GM18873 (cell line): ENCODE data around the gene LSAMP.

ENCODE experiments used
- ATAC-seq: cut with Tn5 transposase; IDR thresholded peaks from one replicate; pipeline ENCODE4 v1.9.1; 2021; ENCODE audit warnings: mild to moderate bottlenecking, moderate library complexity, moderate number of reproducible peaks; ENCODE audit not compliant: unreplicated experiment, low FRiP score

Gene LSAMP

DNA sequence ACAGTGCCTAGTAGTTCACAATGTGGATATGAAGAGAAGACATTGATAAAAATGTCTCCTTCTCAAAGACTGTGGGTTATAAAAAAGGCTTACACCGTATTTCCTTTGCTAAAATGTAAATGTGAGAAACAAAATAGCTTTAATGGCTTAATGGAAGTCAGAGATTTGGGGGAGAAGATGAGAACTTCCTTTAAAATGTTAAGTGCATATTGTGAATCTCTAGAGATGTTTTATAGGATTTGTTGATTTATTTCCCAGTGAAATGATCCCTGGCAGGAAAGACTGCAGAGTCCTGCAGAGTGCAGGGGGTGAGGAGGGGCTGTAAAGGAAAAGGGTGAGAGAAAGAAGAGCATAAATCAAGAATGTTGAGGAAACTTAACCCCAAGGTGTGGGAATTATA is 516.9 kb downstream of the LSAMP start:
- ATAC-seq, result no peak

GRCh38 chr3:115927197-115927596 is 518.1 kb downstream of the LSAMP start:
- no peak for ATAC-seq

GRCh38 chr3:115922681-115923347 is 522.5 kb downstream of the LSAMP start:
- ATAC-seq, result no peak

DNA sequence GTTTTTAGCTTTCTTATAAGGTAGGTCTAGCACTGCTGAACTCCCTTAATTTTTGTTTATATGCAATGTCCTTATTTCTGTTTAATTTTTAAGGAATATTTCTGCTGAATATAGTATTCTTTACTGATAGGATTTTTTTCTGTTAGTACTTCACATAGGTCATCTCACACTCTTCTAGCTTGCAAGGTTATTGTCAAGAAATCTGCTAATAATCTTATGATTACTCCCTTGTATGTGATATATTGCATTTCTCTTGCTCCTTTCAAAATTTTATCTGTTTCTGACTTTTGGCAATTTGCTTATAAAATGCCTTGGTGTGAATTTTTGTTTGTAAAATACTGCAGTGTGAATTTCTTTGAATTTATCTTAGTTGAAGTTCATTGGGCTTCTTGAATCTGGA is 523.6 kb downstream of the LSAMP start:
- ATAC-seq, result no peak

- ATAC-seq, result no peak
These were observed 526.4 kb downstream of the LSAMP start for GRCh38 chr3:115918900-115919299.

GRCh38 chr3:115916866-115917265 is 528.4 kb downstream of the LSAMP start:
- ATAC-seq, result no peak

- ATAC-seq, result no peak
These were observed 530.2 kb downstream of the LSAMP start for GRCh38 chr3:115915061-115915460.

DNA sequence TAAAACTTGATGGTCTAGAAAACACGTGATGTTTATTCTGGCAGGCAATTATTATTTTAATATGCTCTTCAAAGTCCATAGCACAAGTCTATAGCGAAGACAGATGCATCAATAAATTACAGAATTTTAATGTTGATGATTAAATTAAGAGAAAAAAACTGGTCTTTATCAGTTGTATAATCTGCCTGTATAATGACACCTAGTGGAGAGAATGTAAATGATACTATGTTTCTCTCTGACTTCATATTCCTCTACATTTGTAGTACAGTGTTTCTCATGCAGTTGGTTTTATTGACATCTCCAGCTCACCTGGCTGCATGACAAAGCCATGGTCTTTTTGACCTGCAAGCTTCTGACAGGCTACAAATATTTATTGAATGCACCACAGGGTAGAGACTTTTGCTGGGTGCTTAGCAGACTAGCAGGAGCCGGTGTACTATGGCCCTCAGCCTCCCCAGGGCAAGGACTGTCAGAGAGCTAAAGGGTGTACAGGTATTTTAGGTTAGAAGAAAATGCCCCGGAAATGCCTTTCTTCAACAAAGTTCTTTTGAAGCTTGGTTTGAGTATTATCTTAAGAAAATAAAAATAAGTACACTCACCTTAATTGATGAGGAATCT is 532.1 kb downstream of the LSAMP start:
- no peak for ATAC-seq

DNA sequence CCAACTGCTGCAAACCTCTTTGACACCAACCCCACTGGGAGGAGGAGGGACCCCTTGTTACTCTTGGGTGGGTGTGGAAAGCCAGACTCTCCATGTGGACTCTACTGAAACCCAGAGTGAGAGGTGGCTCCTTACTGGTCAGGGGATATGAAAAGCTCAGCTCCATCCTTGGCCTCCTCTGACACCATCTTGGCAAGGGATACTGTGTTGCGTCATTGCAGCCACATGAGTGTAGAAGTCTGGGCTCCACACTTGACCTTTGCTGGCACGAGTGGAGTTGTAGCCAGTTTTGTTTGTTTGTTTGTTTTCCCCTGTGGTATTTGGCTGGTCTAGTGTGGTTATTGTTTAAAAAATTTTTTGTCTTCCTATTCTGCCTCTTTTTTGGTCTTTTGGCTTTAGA is 532.9 kb downstream of the LSAMP start:
- no peak for ATAC-seq

GRCh38 chr3:115905871-115906270 is 539.4 kb downstream of the LSAMP start:
- ATAC-seq, result no peak

DNA sequence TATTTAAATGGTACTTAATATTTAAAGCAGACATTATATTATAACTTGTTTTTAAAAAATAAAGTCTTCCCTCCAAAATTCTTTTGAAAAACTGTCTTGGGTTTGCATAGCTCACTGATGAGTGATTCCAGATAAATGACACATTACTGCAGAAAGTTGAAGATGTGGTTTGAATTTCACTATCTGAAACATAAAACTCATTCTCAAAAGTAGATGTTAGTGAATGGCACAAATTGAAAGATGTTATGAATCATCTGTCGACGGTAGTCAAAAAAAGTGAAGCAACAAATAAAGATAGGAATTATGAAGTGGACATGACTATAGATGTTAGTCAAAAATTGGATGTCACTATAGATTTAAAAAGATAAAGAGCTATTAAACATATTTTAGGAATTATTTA is 541.4 kb downstream of the LSAMP start:
- ATAC-seq, result no peak

- ATAC-seq, result no peak
These were observed 544.3 kb downstream of the LSAMP start for GRCh38 chr3:115901008-115901407.

- ATAC-seq, result no peak
These were observed 545.8 kb downstream of the LSAMP start for GRCh38 chr3:115899535-115899934.

DNA sequence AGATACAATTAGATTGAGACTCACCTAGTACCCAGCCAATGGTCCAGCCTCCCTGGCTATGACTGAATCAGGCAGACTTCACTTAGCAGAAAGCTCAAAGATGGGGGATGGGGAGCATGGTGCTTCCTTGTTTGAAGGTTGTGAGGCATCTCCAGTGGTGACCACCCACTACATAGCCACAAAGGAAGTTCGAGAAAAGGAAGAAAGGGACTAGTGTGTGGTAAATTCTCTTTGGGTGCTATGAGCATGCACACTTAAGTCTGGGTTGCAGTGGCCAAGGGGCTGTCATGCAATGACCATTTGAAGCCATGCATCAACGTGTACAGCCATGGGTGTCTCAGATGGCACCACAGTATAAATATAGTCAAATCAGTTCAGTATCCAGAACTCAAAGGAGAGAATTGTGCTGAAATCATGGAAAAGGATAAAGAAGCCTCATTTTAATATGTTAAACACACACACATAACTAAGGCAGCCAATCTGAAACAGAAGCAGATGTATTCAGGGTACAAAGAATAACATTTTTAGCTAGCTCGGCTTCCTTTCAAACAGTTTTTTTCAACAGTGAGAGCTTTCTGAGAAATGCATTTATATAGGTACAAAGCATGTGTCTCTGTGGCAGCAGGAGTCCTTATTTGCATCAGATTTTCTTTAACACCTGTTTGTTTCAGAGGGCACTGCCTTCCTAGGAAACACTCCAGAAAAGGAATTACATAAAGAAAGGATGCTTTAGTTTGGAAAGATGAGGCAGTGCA is 546.5 kb downstream of the LSAMP start:
- no peak for ATAC-seq

- ATAC-seq, result no peak
These were observed 554.2 kb downstream of the LSAMP start for GRCh38 chr3:115891006-115891636.

- no peak for ATAC-seq
These were observed 554.7 kb downstream of the LSAMP start for GRCh38 chr3:115890579-115890978.

DNA sequence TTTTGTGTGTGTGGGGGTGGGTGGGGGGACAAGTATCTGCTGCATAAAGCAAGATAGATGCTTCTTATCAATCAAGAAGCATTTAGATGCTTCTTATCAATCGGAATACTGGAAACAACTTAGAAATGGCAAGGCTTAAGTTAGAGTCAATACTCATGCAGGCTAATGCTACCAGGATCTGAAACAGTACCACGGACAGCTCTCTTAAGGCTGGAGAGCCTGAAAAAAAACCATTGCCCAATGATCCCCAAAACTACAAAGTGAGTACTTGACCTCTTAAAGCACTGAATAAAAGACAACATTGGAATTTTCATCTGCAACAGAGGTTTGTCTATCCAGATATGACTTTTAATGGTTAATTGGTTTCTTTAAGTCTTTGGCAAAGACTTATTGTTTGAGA is 559.7 kb downstream of the LSAMP start:
- ATAC-seq, result no peak

- ATAC-seq, result no peak
These were observed 567.7 kb downstream of the LSAMP start for GRCh38 chr3:115877615-115877899.

DNA sequence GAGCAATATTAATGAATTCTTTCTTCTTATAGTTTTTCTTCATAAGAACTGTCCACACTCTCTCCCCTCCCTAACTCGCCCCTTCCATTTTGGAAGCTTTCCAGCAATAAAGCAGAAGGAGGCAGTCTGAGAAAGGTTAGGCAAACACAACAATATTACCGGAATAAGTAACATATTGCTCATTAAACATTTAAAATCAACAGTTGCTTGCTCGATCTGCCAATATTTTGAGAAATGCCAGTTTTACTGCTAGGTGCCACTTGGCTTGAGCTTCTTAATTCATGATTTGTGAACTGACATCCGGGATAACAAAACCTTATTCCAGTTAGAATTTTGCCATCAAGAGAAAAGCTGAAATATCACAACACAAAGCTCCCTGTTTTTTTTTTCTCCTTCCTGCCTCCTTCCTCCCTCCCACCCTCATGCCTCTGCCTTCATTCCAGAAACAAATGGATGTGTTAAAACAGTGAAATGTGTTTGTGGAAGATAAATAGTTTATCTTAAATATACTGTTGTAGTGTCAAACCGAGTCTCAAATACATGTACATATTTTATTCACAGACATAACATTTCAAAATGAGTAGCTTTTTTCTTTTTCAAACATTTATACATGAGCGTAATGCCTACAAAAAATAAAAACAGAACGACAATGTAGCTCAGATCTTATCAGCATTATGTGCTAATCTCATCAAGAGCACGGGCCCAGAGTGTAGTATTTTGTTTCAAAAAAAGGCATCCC is 568.2 kb downstream of the LSAMP start:
- ATAC-seq, result no peak

DNA sequence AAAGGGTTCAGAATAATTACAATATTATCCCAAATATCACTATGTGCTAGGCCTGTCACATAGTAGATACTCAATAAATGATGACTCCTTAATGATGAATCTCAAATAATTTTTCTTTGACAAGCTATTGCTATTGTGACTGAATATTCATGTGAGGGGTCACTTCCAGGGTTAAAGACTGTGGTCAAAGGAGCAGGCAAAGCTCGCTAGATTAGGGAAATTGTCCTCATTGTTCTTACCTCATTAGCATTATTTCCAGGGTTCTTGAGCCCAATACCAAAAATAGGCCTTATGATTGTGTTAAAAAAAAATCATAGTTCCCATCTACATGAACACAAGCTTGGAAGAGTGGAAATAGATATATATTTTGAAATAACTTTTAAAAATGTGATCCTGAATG is 569.8 kb downstream of the LSAMP start:
- no peak for ATAC-seq

- no peak for ATAC-seq
These were observed 573.6 kb downstream of the LSAMP start for GRCh38 chr3:115871735-115872134.
